Measurements from ENCODE around the gene STX10. TPM values are rescaled to one million over a fixed set of nuclear protein-coding genes. Genes with fewer than 3 reads are reported as not detected.
A peak's percentile ranks its signal among the peaks of the same experiment; 100 is the strongest.

STX10 gene
- total RNA-seq, 1 experiment from 2014 or later, result 86.2 TPM

DNA sequence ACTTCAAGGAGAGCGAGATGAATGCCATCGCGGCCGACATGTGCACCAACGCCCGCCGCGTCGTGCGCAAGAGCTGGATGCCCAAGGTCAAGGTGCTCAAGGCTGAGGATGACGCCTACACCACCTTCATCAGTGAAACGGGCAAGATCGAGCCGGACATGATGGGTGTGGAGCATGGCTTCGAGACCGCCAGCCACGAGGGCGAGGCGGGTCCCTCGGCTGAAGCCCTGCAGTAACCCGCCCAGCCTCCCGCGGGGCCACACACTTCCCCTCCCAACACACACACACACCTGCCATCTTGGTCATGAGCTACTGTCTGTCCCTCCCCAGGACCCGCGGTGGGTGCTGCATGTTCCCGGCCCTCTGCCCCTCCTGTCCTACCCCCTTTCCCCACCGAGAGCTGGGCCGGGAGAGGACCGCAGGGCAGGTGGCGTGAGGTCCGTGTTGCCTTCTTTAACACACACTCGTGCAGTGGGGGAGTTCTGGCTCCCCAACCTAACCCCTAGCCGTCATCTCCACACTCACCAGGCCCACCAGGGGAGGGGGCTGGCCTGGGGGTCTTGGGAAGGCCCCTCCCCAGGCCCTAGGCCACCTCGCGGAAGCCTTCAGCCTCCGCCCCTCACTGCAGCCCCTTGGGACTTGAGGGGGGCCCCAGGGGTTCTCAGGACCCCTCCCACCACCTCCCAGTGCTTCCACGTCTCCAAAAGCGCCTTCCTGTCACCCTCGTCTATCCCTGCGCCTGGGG lies 11.8 kb downstream of the STX10 start:
- BruUV-seq (replicated peaks), result TSS peak; percentile 15
- ChIA-PET POLR2A (ENCODE audit: unreplicated experiment) (no interaction called here), CTCF (no interaction called here)

GRCh38 chr19:13137290-13137794 lies 12.8 kb downstream of the STX10 start:
- TF ChIP-seq EZH2 (IDR thresholded peaks at IDR 0.05; ENCODE audit: low read depth) (no peak), CTCF (conservative IDR thresholded peaks at IDR 0.05) (no peak)
- H3K9me3 ChIP-seq (ENCODE audit: insufficient read depth, low read depth), result no peaks in the 10 kb centered on the region
- no TSS peak for BruUV-seq (replicated peaks)
- H3K36me3 ChIP-seq (ENCODE audit: low read depth), result peaks cover 16% of the 10 kb centered on the region
- H3K4me3 ChIP-seq, result no peak overlapping the region
- peaks cover 5% of the 10 kb centered on the region for H3K4me1 ChIP-seq (replicated peaks; ENCODE audit: insufficient read depth)
- H3K27me3 ChIP-seq (ENCODE audit: insufficient read depth, low read depth), result no peaks in the 10 kb centered on the region
- H3K79me2 ChIP-seq (ENCODE audit: low read depth), result peaks cover 25% of the 10 kb centered on the region
- H3K9me2 ChIP-seq (ENCODE audit: insufficient read depth), result no peaks in the 10 kb centered on the region
- H2AFZ ChIP-seq, result no peak overlapping the region
- H3K27ac ChIP-seq, result no peak overlapping the region
- H3K4me2 ChIP-seq, result no peak overlapping the region
- ChIA-PET CTCF (no interaction called here), POLR2A (ENCODE audit: unreplicated experiment) (no interaction called here)
- H4K20me1 ChIP-seq (ENCODE audit: insufficient read depth), result peaks cover 45% of the 10 kb centered on the region
- no peak for DNase-seq
- H3F3A ChIP-seq (ENCODE audit: insufficient read depth, low read depth), result peaks cover 37% of the 10 kb centered on the region
- intact Hi-C loops (cut with micrococcal nuclease; ENCODE audit: unreplicated experiment), result no loop called here

More for the DNA sequence above, 11.8 kb downstream of the STX10 start:
- no peak for DNase-seq
- Histone ChIP-seq H3F3A (ENCODE audit: insufficient read depth, low read depth) (peaks cover 37% of the 10 kb centered on the region), H3K4me2 (no peak overlapping the region), H3K36me3 (ENCODE audit: low read depth) (peaks cover 16% of the 10 kb centered on the region), H3K79me2 (ENCODE audit: low read depth) (peaks cover 16% of the 10 kb centered on the region), H3K27me3 (ENCODE audit: insufficient read depth, low read depth) (no peaks in the 10 kb centered on the region), H4K20me1 (ENCODE audit: insufficient read depth) (peaks cover 35% of the 10 kb centered on the region), H3K9me2 (ENCODE audit: insufficient read depth) (no peaks in the 10 kb centered on the region), H3K9me3 (ENCODE audit: insufficient read depth, low read depth) (no peaks in the 10 kb centered on the region), H3K27ac (no peak overlapping the region), H3K4me1 (replicated peaks; ENCODE audit: insufficient read depth) (peaks cover 10% of the 10 kb centered on the region), H3K4me3 (no peak overlapping the region), H2AFZ (no peak overlapping the region)
- TF ChIP-seq EZH2 (IDR thresholded peaks at IDR 0.05; ENCODE audit: low read depth) (no peak), CTCF (conservative IDR thresholded peaks at IDR 0.05) (no peak)
- intact Hi-C loops (cut with micrococcal nuclease; ENCODE audit: unreplicated experiment), result no loop called here

GRCh38 chr19:13135068-13136062 lies 14.8 kb downstream of the STX10 start:
- intact Hi-C loops (cut with micrococcal nuclease; ENCODE audit: unreplicated experiment), result no loop called here
- H3K27me3 ChIP-seq (ENCODE audit: insufficient read depth, low read depth), result no peaks in the 10 kb centered on the region
- POLR2A ChIA-PET (ENCODE audit: unreplicated experiment), result no interaction called here
- no peak for DNase-seq
- BruUV-seq (replicated peaks), result no TSS peak
- H3K9me3 ChIP-seq (ENCODE audit: insufficient read depth, low read depth), result no peaks in the 10 kb centered on the region
- H3K4me2 ChIP-seq, result no peak overlapping the region
- H3K27ac ChIP-seq, result no peak overlapping the region
- peaks cover 16% of the 10 kb centered on the region for H3K36me3 ChIP-seq (ENCODE audit: low read depth)
- no peak for TF ChIP-seq EZH2 (IDR thresholded peaks at IDR 0.05; ENCODE audit: low read depth)
- no peak for TF ChIP-seq CTCF (conservative IDR thresholded peaks at IDR 0.05)
- H3K79me2 ChIP-seq (ENCODE audit: low read depth), result peaks cover 45% of the 10 kb centered on the region
- H3K4me1 ChIP-seq (replicated peaks; ENCODE audit: insufficient read depth), result peaks cover 10% of the 10 kb centered on the region
- CTCF ChIA-PET, result no interaction called here
- H2AFZ ChIP-seq, result no peak overlapping the region
- H3K4me3 ChIP-seq, result no peak overlapping the region
- H4K20me1 ChIP-seq (ENCODE audit: insufficient read depth), result peaks cover 60% of the 10 kb centered on the region
- no peaks in the 10 kb centered on the region for H3K9me2 ChIP-seq (ENCODE audit: insufficient read depth)
- H3F3A ChIP-seq (ENCODE audit: insufficient read depth, low read depth), result peaks cover 39% of the 10 kb centered on the region; the same call in 1 of the 2 replicates

Data from PC-9 (cell line).